ENCODE measurements around the gene OR10S1. TPM values are rescaled to one million over a fixed set of nuclear protein-coding genes. Genes with fewer than 3 reads are reported as not detected.

The OR10S1 gene
- total and polyA plus RNA-seq, 2 donors (not counting 3 experiments of a cell fraction or from before 2014, with no cell fraction given), result not detected

DNA sequence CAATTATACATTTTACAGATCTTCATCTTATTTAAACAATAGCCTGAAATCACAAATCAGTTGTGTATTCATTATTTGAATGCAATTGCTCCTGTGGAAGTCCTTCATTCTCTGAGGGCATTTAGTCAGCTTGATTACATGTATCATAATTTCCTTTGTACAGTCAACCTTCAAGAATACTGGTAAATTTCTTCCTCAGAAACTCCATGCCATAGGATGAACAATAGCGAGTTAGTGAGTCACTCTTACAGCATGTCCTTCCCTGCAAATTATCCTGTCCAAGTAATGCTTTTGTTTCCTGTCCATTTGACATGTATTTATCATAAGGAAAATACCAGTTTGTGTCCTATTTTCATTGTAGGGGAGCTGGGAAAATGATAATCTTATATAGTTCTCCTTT is 3.8 kb downstream of the OR10S1 start:
- DNase-seq (ENCODE audit: low read depth, low spot score) (peak; percentile 96), FAIRE-seq (peak; percentile 95)
- dilution Hi-C loops (cut with MboI; ENCODE audit: extremely low pct_ligation_motif_present, low sequenced_read_pairs) (no loop called here), intact Hi-C loops (cut with micrococcal nuclease) (loop anchor here (2.0 to 5.0 kb wide), 3 partner anchors 93 to 233 kb away; partner anchors contain the start of genes VWA5A and ZNF202)
- H3K27ac ChIP-seq (ENCODE audit: insufficient read depth, low read depth, low read length), result peak overlapping the region; percentile 93
- ChIA-PET CTCF (interaction anchor here (0.9 to 2.0 kb wide), 3 partner anchors 98 to 263 kb away, joined by 3 to 8 read pairs (median 4); no protein-coding TSS in a partner anchor), POLR2A (no interaction called here)
- no peaks in the 10 kb centered on the region for H3K36me3 ChIP-seq (ENCODE audit: control insufficient read depth in 2 of 2, extremely low read depth in 1 of 2, insufficient read depth in 2 of 2, low read length in 2 of 2)
- H3K9me3 ChIP-seq (replicated peaks; ENCODE audit: control insufficient read depth, insufficient read depth, low read length), result no peaks in the 10 kb centered on the region
- TF ChIP-seq FOS (IDR thresholded peaks at IDR 0.05; ENCODE audit: borderline replicate concordance, insufficient read depth, low read length) (peak; percentile 99), POLR2AphosphoS5 (IDR thresholded peaks at IDR 0.05; ENCODE audit: insufficient read depth, low read depth, low read length) (peak; percentile 72), MYC (IDR thresholded peaks at IDR 0.05; ENCODE audit: low read depth, low read length) (no peak), GATA2 (IDR thresholded peaks at IDR 0.05; ENCODE audit: insufficient read depth, insufficient read length, low read depth, low read length) (peak; percentile 86), JUN (IDR thresholded peaks at IDR 0.05; ENCODE audit: borderline replicate concordance, insufficient read depth, insufficient read length, low read depth) (peak; percentile 99), POLR2A (IDR thresholded peaks at IDR 0.05; ENCODE audit: low read depth, low read length) (peak; percentile 54), EZH2 (IDR thresholded peaks at IDR 0.05; ENCODE audit: borderline replicate concordance, low read depth, low read length, severe bottlenecking) (no peak)
- TF ChIP-seq, protein P1, sequence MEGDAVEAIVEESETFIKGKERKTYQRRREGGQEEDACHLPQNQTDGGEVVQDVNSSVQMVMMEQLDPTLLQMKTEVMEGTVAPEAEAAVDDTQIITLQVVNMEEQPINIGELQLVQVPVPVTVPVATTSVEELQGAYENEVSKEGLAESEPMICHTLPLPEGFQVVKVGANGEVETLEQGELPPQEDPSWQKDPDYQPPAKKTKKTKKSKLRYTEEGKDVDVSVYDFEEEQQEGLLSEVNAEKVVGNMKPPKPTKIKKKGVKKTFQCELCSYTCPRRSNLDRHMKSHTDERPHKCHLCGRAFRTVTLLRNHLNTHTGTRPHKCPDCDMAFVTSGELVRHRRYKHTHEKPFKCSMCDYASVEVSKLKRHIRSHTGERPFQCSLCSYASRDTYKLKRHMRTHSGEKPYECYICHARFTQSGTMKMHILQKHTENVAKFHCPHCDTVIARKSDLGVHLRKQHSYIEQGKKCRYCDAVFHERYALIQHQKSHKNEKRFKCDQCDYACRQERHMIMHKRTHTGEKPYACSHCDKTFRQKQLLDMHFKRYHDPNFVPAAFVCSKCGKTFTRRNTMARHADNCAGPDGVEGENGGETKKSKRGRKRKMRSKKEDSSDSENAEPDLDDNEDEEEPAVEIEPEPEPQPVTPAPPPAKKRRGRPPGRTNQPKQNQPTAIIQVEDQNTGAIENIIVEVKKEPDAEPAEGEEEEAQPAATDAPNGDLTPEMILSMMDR (IDR thresholded peaks at IDR 0.05; ENCODE audit: extremely low read depth in 1 of 2, insufficient read depth in 1 of 2, low read depth in 1 of 2, low read length in 2 of 2), result no peak
- TF ChIP-seq, protein P2, sequence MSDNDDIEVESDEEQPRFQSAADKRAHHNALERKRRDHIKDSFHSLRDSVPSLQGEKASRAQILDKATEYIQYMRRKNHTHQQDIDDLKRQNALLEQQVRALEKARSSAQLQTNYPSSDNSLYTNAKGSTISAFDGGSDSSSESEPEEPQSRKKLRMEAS (IDR thresholded peaks at IDR 0.05; ENCODE audit: insufficient read depth, insufficient read length), result no peak
- H3K79me2 ChIP-seq (ENCODE audit: control insufficient read depth, insufficient read depth, low read length), result no peaks in the 10 kb centered on the region
- H3K9me1 ChIP-seq (replicated peaks; ENCODE audit: control insufficient read depth, extremely low read depth, insufficient read depth, low read length), result no peaks in the 10 kb centered on the region
- H3K4me3 ChIP-seq (replicated peaks in 1 of 3; ENCODE audit: insufficient read depth in 1 of 3, low read depth in 1 of 3, low read length in 3 of 3), result no peak overlapping the region
- H3K4me2 ChIP-seq (ENCODE audit: insufficient read depth, low read length), result peak overlapping the region; percentile 72
- no peaks in the 10 kb centered on the region for H3K27me3 ChIP-seq (ENCODE audit: control insufficient read depth in 2 of 2, insufficient read depth in 2 of 2, low read length in 2 of 2)
- H3K9ac ChIP-seq (replicated peaks; ENCODE audit: extremely low read depth, insufficient read depth, low read length), result peak overlapping the region; percentile 58
- H4K20me1 ChIP-seq (replicated peaks; ENCODE audit: control insufficient read depth, extremely low read depth, insufficient read depth, low read length), result no peaks in the 10 kb centered on the region
- H3K4me1 ChIP-seq (ENCODE audit: control insufficient read depth, extremely low read depth, insufficient read depth, low read length), result peaks cover 24% of the 10 kb centered on the region
- no TSS peak for BruUV-seq (replicated peaks)
- no peak overlapping the region for H2AFZ ChIP-seq (ENCODE audit: low read depth, low read length)
